ENCODE measurements around the gene GPR18.

DNA sequence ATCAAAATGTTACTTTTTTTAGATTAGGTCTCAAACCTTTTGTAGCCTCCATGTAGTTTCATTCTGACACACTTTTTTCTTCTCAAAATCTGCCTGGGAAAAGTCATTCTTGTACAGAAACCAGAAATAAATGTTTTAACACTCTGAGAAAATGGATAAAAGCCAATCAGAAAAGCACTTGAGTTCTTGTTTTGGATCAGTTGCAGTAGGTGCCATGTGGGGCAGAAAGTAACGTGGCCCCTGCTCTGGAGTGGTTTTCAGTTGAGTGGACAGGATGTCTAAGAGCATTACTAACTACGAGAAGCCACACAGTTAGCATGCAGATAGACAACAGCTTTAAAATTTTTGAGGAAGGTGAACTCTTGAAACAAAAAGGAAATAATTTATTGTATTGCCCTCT lies 29.9 kb upstream of the GPR18 start:
- TF ChIP-seq POLR2AphosphoS5 (IDR thresholded peaks at IDR 0.05; ENCODE audit: borderline replicate concordance, low read depth, low read length): no peak
- no peak for TF ChIP-seq EZH2 (IDR thresholded peaks at IDR 0.05)
- no peak for TF ChIP-seq FOXP2 (optimal IDR thresholded peaks at IDR 0.05; ENCODE audit: control extremely low read depth, extremely low read length, insufficient read depth)

All from SK-N-MC (cell line).